A549 (cell line): ENCODE measurements around the gene SH3RF3. TPM values are rescaled to one million over a fixed set of nuclear protein-coding genes. Genes with fewer than 3 reads are reported as not detected.

ENCODE experiments used
- ATAC-seq, 2 experiments: fragments of 200-7000 bp in 1 of 2; fragments of >200 bp in 1 of 2; cut with Nextera tagmentation in 1 of 2; cut with Tn5 transposase in 1 of 2; 3 replicates each; pipeline versions ENCODE4 v1.8.0 to v1.9.1; 2018 to 2020; ENCODE audit warnings: mild to moderate bottlenecking in 1 of 2, moderate library complexity in 1 of 2
- CTCF ChIA-PET: fragments of 300-600 bp; sonication (Branson Sonifier 250); formaldehyde crosslinking; extraction: SDS; loops from one replicate; lab custom pipeline; 2021; ENCODE audit warnings: antibody characterized with exemption, inconsistent platforms; lab: Yijun Ruan, JAX
- POLR2A ChIA-PET: fragments of 350-600 bp; formaldehyde crosslinking; extraction: SDS; loops from one replicate; lab custom pipeline; 2021; ENCODE audit warnings: antibody characterized with exemption, inconsistent platforms; lab: Yijun Ruan, JAX
- DNase-seq, 2 experiments: peaks; one replicate each; pipeline versions ENCODE4 v3.0.0 to v3.0.0-alpha.2; 2011 to 2016; ENCODE audit warnings: low read depth in 1 of 2, low spot score in 1 of 2
- FAIRE-seq: peaks from 2 replicates; lab custom pipeline; 2011; peaks lifted over from hg19 to GRCh38; lab: Jason Lieb, UNC
- H3K27ac ChIP-seq, 2 experiments: fragments of >200 bp; sonication (Bioruptor Twin); formaldehyde crosslinking; 3 replicates each; pipeline ENCODE4 v1.5.1; 2016 to 2017
- H3K4me1 ChIP-seq: fragments of >200 bp; sonication (Bioruptor Twin); formaldehyde crosslinking; 3 replicates; pipeline ENCODE4 v1.6.1; 2016
- H3K4me2 ChIP-seq: fragments of >200 bp; sonication (Bioruptor Twin); formaldehyde crosslinking; 3 replicates; pipeline ENCODE4 v1.6.1; 2016
- H3K4me3 ChIP-seq: fragments of >200 bp; sonication (Bioruptor Twin); formaldehyde crosslinking; 3 replicates; pipeline ENCODE4 v1.5.1; 2016
- H3K9me3 ChIP-seq: fragments of >200 bp; sonication (Bioruptor Twin); formaldehyde crosslinking; 3 replicates; pipeline ENCODE4 v1.6.1; 2016
- BHLHE40 ChIP-seq: IDR thresholded peaks from 2 replicates; pipeline ENCODE4 v1.6.1; 2012; ENCODE audit warnings: low read depth, low read length, inconsistent platforms
- CBX8 ChIP-seq: fragments of 200-600 bp; sonication (generic); IDR thresholded peaks from 2 replicates; pipeline ENCODE4 v1.6.1; 2016
- CEBPB ChIP-seq, 2 experiments: fragments of >200 bp in 1 of 2; sonication (Bioruptor Twin) in 1 of 2; formaldehyde crosslinking in 1 of 2; IDR thresholded peaks; 2 replicates each; pipeline ENCODE4 v1.6.1; 2012 to 2016
- CHD2 ChIP-seq: fragments of 150-350 bp; IDR thresholded peaks from 2 replicates; pipeline ENCODE4 v1.6.1; 2014; ENCODE audit warnings: low read length; ENCODE audit not compliant: partially characterized antibody
- EP300 ChIP-seq, 2 experiments: fragments of >200 bp; sonication (Bioruptor Twin); formaldehyde crosslinking; IDR thresholded peaks; 2 replicates in 1 of 2; 3 replicates in 1 of 2; pipeline ENCODE4 v1.6.1; 2016 to 2017
- FOXS1 ChIP-seq: fragments of 250-450 bp; sonication (Bioruptor Pico); IDR thresholded peaks from 2 replicates; pipeline ENCODE4 v1.5.0; 2020; ENCODE audit warnings: mild to moderate bottlenecking, moderate library complexity
- HEYL ChIP-seq: fragments of 250-450 bp; sonication (Bioruptor Pico); IDR thresholded peaks from 2 replicates; pipeline ENCODE4 v1.8.0; 2021; ENCODE audit warnings: mild to moderate bottlenecking, moderate library complexity
- HOXA7 ChIP-seq: fragments of 250-450 bp; sonication (Bioruptor Pico); IDR thresholded peaks from 2 replicates; pipeline ENCODE4 v1.5.0; 2020; ENCODE audit warnings: mild to moderate bottlenecking, moderate library complexity
- HOXB13 ChIP-seq: fragments of 250-450 bp; sonication (Bioruptor Pico); IDR thresholded peaks from 2 replicates; pipeline ENCODE4 v1.5.0; 2020; ENCODE audit warnings: low read depth, mild to moderate bottlenecking, moderate library complexity
- KDM1A ChIP-seq: fragments of 200-600 bp; sonication (generic); IDR thresholded peaks from 2 replicates; pipeline ENCODE4 v1.6.1; 2016; ENCODE audit warnings: low read depth, mild to moderate bottlenecking
- MAFK ChIP-seq: fragments of 450-650 bp; IDR thresholded peaks from 2 replicates; pipeline ENCODE4 v1.6.1; 2014; ENCODE audit not compliant: partially characterized antibody
- NFE2L2 ChIP-seq: fragments of 150-350 bp; conservative IDR thresholded peaks from 2 replicates; pipeline ENCODE4 v1.6.1; 2014; ENCODE audit warnings: low read length
- NR3C1 ChIP-seq: fragments of >200 bp; sonication (Bioruptor Twin); formaldehyde crosslinking; IDR thresholded peaks from 3 replicates; pipeline ENCODE4 v1.6.1; 2017
- PHF8 ChIP-seq: fragments of 200-600 bp; sonication (generic); IDR thresholded peaks from 2 replicates; pipeline ENCODE4 v1.6.1; 2016; ENCODE audit warnings: low read depth, mild to moderate bottlenecking, antibody characterized with exemption, moderate library complexity, borderline replicate concordance
- POLR2AphosphoS2 ChIP-seq: conservative IDR thresholded peaks from 2 replicates; pipeline ENCODE4 v1.6.1; 2012; ENCODE audit warnings: low read length, improper control_type of control experiment, inconsistent platforms
- RFX5 ChIP-seq: fragments of 450-650 bp; IDR thresholded peaks from 2 replicates; pipeline ENCODE4 v1.7.1; 2014; ENCODE audit warnings: antibody characterized with exemption, mild to moderate bottlenecking, moderate library complexity
- SREBF2 ChIP-seq: fragments of 450-650 bp; IDR thresholded peaks from 2 replicates; pipeline ENCODE4 v1.6.1; 2014; ENCODE audit warnings: mild to moderate bottlenecking, moderate library complexity
- TFCP2L1 ChIP-seq: fragments of 250-450 bp; sonication (Bioruptor Pico); IDR thresholded peaks from 2 replicates; pipeline ENCODE4 v1.5.0; 2021; ENCODE audit warnings: mild to moderate bottlenecking
- ZC3H11A ChIP-seq: fragments of 450-650 bp; IDR thresholded peaks from 2 replicates; pipeline ENCODE4 v1.6.1; 2014; ENCODE audit warnings: antibody characterized with exemption, mild to moderate bottlenecking
- ZFP36 ChIP-seq: fragments of 450-650 bp; IDR thresholded peaks from 2 replicates; pipeline ENCODE4 v1.6.1; 2014; ENCODE audit warnings: borderline replicate concordance; ENCODE audit not compliant: partially characterized antibody
- ZSCAN20 ChIP-seq: fragments of 250-450 bp; sonication (Bioruptor Pico); IDR thresholded peaks from 2 replicates; pipeline ENCODE4 v1.8.0; 2022; ENCODE audit warnings: mild to moderate bottlenecking, moderate library complexity
- WGBS: methylation state at CpG from one replicate; pipeline ENCODE4 v1.1.6; 2017; ENCODE audit errors: missing lambda C conversion rate; 5-methylcytosine and 5-hydroxymethylcytosine counted together
- polyA plus RNA-seq, 4 experiments: library from polyadenylated mRNA; depleted of rRNA in 3 of 4; stranded (reverse); fragments of >200 nt; fragmentation: RNase III in 1 of 4; extraction: RNeasy Plus Mini Kit Qiagen cat#74134 plus additional on column Dnase treatment in 1 of 4; gene quantifications; 2 replicates in 3 of 4; 3 replicates in 1 of 4; pipeline ENCODE4 v1.2.3, GENCODE V29; 2011 to 2017
- TF ChIP-seq, protein P1 (sequence below): fragments of 450-650 bp; IDR thresholded peaks from 2 replicates; pipeline ENCODE4 v1.6.1; 2014; ENCODE audit warnings: antibody characterized with exemption
- TF ChIP-seq, protein P2 (sequence below): fragments of >200 bp; sonication (Bioruptor Twin); formaldehyde crosslinking; IDR thresholded peaks from 2 replicates; pipeline ENCODE4 v1.6.1; 2016
- TF ChIP-seq, protein P3 (sequence below): IDR thresholded peaks from 2 replicates; pipeline ENCODE4 v1.6.1; 2012

The SH3RF3 gene
- polyA plus RNA-seq, 2 of the 4 experiments (the other 2 are of a cell fraction) = 0.04 to 0.21 TPM

DNA sequence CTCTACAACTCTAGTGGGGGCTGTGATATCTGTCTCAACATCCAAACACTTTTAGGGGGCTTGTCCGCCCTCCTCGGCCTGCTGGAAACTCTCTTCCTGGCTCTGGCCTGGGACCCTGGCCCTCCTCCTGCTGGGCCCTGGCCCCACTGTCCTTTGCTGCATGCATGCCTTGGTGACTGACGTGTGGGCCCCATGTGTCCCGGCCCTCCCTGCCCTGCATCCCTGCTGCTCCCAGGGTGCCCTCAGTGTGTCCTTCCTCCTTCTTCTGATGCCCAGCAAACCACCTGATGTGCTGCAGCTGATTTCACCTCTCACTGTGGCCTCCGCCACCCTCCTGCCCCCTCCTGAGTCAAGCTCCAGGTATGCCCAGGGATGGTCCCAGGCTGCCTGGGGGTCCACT, 383.1 kb downstream of the SH3RF3 start (continued):
- TF ChIP-seq, protein P1, sequence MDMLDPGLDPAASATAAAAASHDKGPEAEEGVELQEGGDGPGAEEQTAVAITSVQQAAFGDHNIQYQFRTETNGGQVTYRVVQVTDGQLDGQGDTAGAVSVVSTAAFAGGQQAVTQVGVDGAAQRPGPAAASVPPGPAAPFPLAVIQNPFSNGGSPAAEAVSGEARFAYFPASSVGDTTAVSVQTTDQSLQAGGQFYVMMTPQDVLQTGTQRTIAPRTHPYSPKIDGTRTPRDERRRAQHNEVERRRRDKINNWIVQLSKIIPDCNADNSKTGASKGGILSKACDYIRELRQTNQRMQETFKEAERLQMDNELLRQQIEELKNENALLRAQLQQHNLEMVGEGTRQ = no peak
- TF ChIP-seq ZC3H11A (no peak), NFE2L2 (no peak), EP300 (IDR thresholded peaks at IDR 0.05) (no peak), ZSCAN20 (CRISPR knock-in tag) (no peak), HEYL (CRISPR knock-in tag) (no peak), KDM1A (no peak), CBX8 (no peak), SREBF2 (no peak)
- TF ChIP-seq, protein P2, sequence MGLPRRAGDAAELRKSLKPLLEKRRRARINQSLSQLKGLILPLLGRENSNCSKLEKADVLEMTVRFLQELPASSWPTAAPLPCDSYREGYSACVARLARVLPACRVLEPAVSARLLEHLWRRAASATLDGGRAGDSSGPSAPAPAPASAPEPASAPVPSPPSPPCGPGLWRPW = no peak
- TF ChIP-seq, protein P3, sequence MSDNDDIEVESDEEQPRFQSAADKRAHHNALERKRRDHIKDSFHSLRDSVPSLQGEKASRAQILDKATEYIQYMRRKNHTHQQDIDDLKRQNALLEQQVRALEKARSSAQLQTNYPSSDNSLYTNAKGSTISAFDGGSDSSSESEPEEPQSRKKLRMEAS = no peak
- TF ChIP-seq, all 56 proteins: peak for 0

DNA sequence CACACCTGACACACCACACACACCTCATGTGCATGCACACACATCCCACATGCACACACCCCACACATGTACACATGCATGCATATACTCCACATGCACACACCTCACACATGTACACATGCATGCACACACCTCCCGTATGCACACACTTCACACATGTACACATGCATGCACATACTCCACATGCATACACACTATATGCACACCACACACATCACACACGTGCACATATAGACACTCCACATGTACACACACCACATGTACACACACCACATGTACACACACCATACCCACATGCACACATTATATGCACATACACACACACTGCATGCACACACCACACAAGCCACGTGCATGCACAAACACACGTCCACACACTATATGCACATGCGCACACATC, 384.2 kb downstream of the SH3RF3 start:
- TF ChIP-seq CEBPB (IDR thresholded peaks at IDR 0.05) = no peak
- TF ChIP-seq PHF8 = no peak
- TF ChIP-seq HOXB13 = no peak
- no peak for TF ChIP-seq FOXS1 (CRISPR knock-in tag)
- TF ChIP-seq POLR2AphosphoS2 = no peak
- TF ChIP-seq, protein P2 = no peak
- TF ChIP-seq ZC3H11A = no peak
- TF ChIP-seq CHD2 = no peak
- no peak for TF ChIP-seq RFX5
- TF ChIP-seq MAFK = no peak
- no peak for TF ChIP-seq SREBF2
- TF ChIP-seq NR3C1 = no peak
- TF ChIP-seq TFCP2L1 = no peak
- no peaks in the 10 kb centered on the region for H3K9me3 ChIP-seq
- 80% methylated on average over 5 of the region's 5 CpGs for WGBS
- ATAC-seq = no peak
- DNase-seq = no peak
- H3K4me1 ChIP-seq = peaks cover 7% of the 10 kb centered on the region; the same call in 1 of the 3 replicates
- no peak overlapping the region for H3K4me3 ChIP-seq
- H3K4me2 ChIP-seq = no peak overlapping the region
- no peak for FAIRE-seq
- no peak overlapping the region for H3K27ac ChIP-seq
- CTCF ChIA-PET = interaction anchor here (2.3 to 8.7 kb wide), 2 partner anchors 222 to 387 kb away, joined by 13 to 110 read pairs; partner anchors contain the start of gene SH3RF3
- POLR2A ChIA-PET = no interaction called here

DNA sequence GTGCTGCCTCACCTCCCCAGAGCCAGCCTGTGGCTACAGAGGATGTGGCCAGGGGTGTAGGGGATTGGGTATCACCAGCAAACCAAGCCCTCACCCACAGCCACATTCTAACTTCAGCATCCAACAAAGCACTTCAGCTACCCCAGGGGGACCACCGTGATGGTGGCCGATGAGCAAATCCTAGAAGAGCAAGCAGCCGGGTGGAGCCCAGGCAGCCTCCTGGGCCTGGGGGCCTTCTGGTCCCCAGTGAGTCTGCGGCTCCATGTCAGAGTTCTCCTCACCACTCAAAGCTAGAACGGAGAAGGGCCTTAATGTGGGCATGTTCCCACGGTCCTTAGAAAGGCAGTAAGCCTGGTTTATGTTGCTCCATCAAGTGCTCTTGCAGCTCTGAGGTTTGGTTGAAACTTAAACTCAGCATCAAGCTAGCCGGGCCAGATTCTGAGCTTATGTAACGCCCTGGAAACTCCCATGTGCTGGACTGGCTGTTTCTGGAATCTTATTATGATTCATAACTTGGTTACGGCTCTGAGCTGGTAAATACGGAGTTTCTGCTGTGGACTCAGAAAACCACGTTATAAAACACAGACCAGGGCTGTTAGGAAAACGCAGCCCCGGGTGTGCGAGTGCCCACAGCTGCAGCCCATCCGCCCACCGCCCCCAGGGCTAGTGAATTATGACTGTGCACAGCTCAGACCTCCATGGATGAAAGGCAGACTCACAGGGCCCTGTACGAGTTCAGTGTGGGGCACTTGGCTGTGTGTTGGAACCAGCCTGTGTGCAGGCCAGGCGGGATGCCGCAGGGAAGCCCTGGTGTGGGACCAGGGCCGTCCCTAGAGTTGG, 385.0 kb downstream of the SH3RF3 start:
- ChIA-PET POLR2A (no interaction called here), CTCF (interaction anchor here (0.7 to 2.3 kb wide), 6 partner anchors 32 to 385 kb away, joined by 3 to 13 read pairs (median 5); partner anchors contain the start of gene SH3RF3)
- TF ChIP-seq HOXA7 (CRISPR knock-in tag) = no peak
- TF ChIP-seq BHLHE40 = no peak
- no peak for TF ChIP-seq HOXB13
- no peak for TF ChIP-seq ZFP36
- TF ChIP-seq MAFK = no peak
- peak overlapping the region in 1 of 2 experiments; percentile 43; a peak in 3 of 6 replicates for H3K27ac ChIP-seq
- H3K4me3 ChIP-seq = no peak overlapping the region
- 48% methylated on average over 16 of the region's 20 CpGs for WGBS
- DNase-seq (peak in 1 of 2 experiments; percentile 24), ATAC-seq (no peak), FAIRE-seq (no peak)
- H3K4me2 ChIP-seq = no peak overlapping the region; the same call in 2 of the 3 replicates
- peaks cover 7% of the 10 kb centered on the region; the same call in 1 of the 3 replicates for H3K4me1 ChIP-seq
- H3K9me3 ChIP-seq = no peaks in the 10 kb centered on the region
